Measurements from ENCODE around the gene BNIP2. TPM values are rescaled to one million over a fixed set of nuclear protein-coding genes. Genes with fewer than 3 reads are reported as not detected.

Gene BNIP2
- total RNA-seq, 1 donor: 114 TPM

DNA sequence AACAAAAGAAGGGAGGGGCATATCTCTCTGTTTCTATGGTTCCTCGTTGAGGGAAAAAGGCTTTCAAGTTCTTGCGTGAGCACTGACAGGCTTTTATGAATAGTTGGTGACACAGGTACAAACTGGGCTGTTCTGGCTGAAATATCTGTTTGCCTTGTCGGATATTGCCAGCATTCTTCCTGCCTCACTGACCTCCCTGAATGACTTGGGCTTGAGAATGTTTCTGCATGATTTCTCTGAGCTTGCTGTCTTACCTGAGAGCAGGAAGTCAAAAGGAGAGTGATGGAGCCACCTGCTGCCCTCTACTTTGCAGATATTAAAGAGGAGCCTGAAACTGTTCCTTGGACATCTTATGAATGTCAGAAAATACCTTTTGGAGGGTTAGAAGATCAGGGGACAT, 72.7 kb downstream of the BNIP2 start:
- TF ChIP-seq, protein P1, sequence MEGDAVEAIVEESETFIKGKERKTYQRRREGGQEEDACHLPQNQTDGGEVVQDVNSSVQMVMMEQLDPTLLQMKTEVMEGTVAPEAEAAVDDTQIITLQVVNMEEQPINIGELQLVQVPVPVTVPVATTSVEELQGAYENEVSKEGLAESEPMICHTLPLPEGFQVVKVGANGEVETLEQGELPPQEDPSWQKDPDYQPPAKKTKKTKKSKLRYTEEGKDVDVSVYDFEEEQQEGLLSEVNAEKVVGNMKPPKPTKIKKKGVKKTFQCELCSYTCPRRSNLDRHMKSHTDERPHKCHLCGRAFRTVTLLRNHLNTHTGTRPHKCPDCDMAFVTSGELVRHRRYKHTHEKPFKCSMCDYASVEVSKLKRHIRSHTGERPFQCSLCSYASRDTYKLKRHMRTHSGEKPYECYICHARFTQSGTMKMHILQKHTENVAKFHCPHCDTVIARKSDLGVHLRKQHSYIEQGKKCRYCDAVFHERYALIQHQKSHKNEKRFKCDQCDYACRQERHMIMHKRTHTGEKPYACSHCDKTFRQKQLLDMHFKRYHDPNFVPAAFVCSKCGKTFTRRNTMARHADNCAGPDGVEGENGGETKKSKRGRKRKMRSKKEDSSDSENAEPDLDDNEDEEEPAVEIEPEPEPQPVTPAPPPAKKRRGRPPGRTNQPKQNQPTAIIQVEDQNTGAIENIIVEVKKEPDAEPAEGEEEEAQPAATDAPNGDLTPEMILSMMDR (IDR thresholded peaks at IDR 0.05; ENCODE audit: insufficient read depth, low read depth, low read length): no peak
- no peak overlapping the region for H3K4me3 ChIP-seq (ENCODE audit: low read depth, low read length)
- DNase-seq (ENCODE audit: low read depth): no peak

DNA sequence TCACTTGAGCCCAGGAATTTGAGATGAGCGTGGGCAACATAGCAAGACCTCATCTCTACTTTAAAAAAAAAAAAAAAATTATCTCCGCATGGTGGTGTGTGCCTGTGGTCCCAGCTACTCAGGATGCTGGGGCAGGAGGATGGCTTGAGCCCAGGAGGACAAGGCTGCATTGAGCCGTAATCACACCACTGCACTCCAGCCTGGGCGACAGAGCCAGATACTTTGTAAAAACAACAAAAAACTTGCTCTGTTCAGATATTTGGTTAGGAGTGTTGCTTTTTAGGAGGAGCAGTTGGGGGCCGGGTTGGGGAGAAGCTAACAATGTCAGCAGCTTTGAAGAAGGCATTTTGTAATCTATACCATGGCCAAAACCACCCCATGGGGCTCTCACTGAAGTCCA, 73.5 kb downstream of the BNIP2 start:
- TF ChIP-seq, protein P1 (IDR thresholded peaks at IDR 0.05; ENCODE audit: insufficient read depth, low read depth, low read length): no peak
- DNase-seq (ENCODE audit: low read depth): no peak
- H3K4me3 ChIP-seq (ENCODE audit: low read depth, low read length): no peak overlapping the region

DNA sequence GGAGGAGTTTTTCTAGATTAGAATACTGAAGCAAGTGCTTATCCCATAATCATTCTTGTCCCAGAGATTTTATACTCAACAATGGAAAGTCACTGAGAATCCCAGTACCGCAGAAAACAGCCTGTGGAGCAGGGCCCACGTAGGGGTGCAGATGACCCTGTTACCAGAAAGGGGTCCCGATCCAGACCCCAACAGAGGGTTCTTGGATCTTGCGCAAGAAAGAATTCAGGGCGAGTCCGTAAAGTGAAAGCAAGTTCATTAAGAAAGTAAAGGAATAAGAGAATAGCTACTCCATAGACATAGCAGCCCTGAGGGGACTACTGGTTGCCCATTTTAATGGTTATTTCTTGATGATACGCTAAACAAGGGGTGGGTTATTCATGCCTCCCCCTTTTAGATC, 75.0 kb downstream of the BNIP2 start:
- TF ChIP-seq, protein P1 (IDR thresholded peaks at IDR 0.05; ENCODE audit: insufficient read depth, low read depth, low read length): no peak
- H3K4me3 ChIP-seq (ENCODE audit: low read depth, low read length): no peak overlapping the region
- no peak for DNase-seq (ENCODE audit: low read depth)

- no peak within 1 kb of the TSS for H3K4me3 ChIP-seq (ENCODE audit: low read depth, low read length)
- DNase-seq (ENCODE audit: low read depth): peak; percentile 41
- TF ChIP-seq, protein P1 (IDR thresholded peaks at IDR 0.05; ENCODE audit: insufficient read depth, low read depth, low read length): no peak
Observed at GRCh38 chr15:59611276-59612260, 77.6 kb downstream of the BNIP2 start, which contains the start of gene GCNT3. GCNT3 (plus strand) TSS chr15:59611783; CDS start chr15:59618239, 6,456 bp downstream.

GRCh38 chr15:59609730-59610712, 79.1 kb downstream of the BNIP2 start:
- no peak for DNase-seq (ENCODE audit: low read depth)
- H3K4me3 ChIP-seq (ENCODE audit: low read depth, low read length): no peak overlapping the region
- TF ChIP-seq, protein P1 (IDR thresholded peaks at IDR 0.05; ENCODE audit: insufficient read depth, low read depth, low read length): no peak

Other genes with a start within 250 kb of the BNIP2 start
- gene GCNT3, start 77.5 kb downstream of the BNIP2 start, total RNA-seq: under 0.01 TPM in 2 replicates
- gene GTF2A2, start 31.8 kb downstream of the BNIP2 start, total RNA-seq: 25.1 and 39.3 TPM in 2 replicates

Measured in fibroblast of villous mesenchyme (primary cell).